ENCODE measurements around the gene IL10RA. TPM values are rescaled to one million over a fixed set of nuclear protein-coding genes. Genes with fewer than 3 reads are reported as not detected.
A peak's percentile ranks its signal among the peaks of the same experiment; 100 is the strongest.

The IL10RA gene
- total and polyA plus RNA-seq, 9 of the 15 experiments (the other 6 are each of a cell fraction or from before 2014, with no cell fraction given), result 0.17 to 17.3 (median 2.9) TPM

DNA sequence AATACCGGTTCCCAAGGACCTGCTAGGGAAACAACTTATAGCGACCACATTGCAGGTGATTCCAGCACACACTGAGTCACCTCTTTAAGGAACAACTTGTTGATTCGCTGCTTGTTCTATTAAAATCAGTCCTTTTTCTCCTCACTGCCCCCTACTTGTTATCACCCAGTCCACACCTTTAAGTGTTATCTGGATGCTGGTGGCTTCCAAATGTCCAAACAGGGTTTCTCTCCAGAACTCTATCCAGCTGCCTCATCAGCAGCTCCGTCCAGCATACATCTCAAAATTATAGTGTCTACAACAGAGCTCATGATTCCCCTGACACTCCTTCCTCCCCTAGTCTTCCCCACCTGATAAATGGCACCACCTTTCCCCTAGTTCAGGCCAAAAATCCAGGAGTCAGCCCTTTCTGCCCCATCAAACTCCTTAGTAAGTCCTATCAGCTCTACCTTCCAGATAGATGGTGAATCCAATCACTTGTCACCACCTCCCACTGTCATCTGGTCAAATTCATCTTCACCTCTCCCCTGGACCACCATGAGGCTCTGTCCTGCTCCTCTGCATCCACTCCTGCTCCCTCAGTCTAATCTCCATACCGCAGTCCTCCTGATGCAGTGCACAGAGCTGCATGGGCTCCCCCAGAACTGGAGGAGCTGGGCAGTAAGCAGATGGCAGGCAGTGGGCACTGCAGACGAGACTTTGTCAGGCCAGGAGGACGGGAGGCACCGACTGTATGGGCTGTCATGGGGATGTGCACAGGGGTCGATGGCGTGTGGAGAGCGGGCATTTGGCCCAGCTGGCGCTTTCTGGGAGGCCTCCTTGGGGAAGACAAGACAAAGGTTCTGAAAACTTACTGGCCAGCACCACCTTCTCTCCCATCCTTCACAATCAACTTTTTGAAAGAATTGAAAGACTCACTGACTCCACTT lies 19.3 kb downstream of the IL10RA start (continued):
- TF ChIP-seq MYC (IDR thresholded peaks at IDR 0.05; ENCODE audit: low read depth, low read length) (no peak), MYC (CRISPR knock-in tag; IDR thresholded peaks at IDR 0.05; ENCODE audit: borderline replicate concordance, low read depth) (no peak), KLF1 (tag; IDR thresholded peaks at IDR 0.05) (no peak), NFE2 (IDR thresholded peaks at IDR 0.05; ENCODE audit: low read depth) (0 out of 2 replicates have a peak, but pooled peaks have one; percentile 10), JUNB (CRISPR knock-in tag; conservative IDR thresholded peaks at IDR 0.05) (no peak), NRF1 (conservative IDR thresholded peaks at IDR 0.05 in 1 of 2, IDR thresholded peaks at IDR 0.05 in 1 of 2) (no peak), ETV1 (tag; conservative IDR thresholded peaks at IDR 0.05; ENCODE audit: low read depth) (no peak), TBL1XR1 (IDR thresholded peaks at IDR 0.05; ENCODE audit: low read length in 2 of 2) (0 out of 4 replicates have a peak, but pooled peaks of 1 of the 2 experiments have one; percentile 34), HDAC6 (IDR thresholded peaks at IDR 0.05; ENCODE audit: low read depth, low read length) (no peak), TFAM (CRISPR knock-in tag; conservative IDR thresholded peaks at IDR 0.05) (no peak), MECOM (CRISPR knock-in tag; IDR thresholded peaks at IDR 0.05) (no peak), SRSF7 (optimal IDR thresholded peaks at IDR 0.05; ENCODE audit: low read depth, low read length) (no peak), EGR1 (conservative IDR thresholded peaks at IDR 0.05) (no peak), TEAD4 (IDR thresholded peaks at IDR 0.05; ENCODE audit: low read length) (peak; percentile 75), TEAD4 (CRISPR knock-in tag; IDR thresholded peaks at IDR 0.05; ENCODE audit: borderline replicate concordance) (no peak), LCOR (CRISPR knock-in tag; IDR thresholded peaks at IDR 0.05) (no peak), HMGN3 (IDR thresholded peaks at IDR 0.05; ENCODE audit: borderline replicate concordance, extremely low read depth, insufficient read length, low read depth, low read length) (no peak), MEF2A (IDR thresholded peaks at IDR 0.05; ENCODE audit: control insufficient read depth, low read depth, low read length) (no peak), NR3C1 (CRISPR knock-in tag; IDR thresholded peaks at IDR 0.05) (no peak), SRSF9 (IDR thresholded peaks at IDR 0.05; ENCODE audit: borderline replicate concordance, low read depth, low read length) (no peak)
- TF ChIP-seq, protein P1, sequence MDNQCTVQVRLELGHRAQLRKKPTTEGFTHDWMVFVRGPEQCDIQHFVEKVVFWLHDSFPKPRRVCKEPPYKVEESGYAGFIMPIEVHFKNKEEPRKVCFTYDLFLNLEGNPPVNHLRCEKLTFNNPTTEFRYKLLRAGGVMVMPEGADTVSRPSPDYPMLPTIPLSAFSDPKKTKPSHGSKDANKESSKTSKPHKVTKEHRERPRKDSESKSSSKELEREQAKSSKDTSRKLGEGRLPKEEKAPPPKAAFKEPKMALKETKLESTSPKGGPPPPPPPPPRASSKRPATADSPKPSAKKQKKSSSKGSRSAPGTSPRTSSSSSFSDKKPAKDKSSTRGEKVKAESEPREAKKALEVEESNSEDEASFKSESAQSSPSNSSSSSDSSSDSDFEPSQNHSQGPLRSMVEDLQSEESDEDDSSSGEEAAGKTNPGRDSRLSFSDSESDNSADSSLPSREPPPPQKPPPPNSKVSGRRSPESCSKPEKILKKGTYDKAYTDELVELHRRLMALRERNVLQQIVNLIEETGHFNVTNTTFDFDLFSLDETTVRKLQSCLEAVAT (IDR thresholded peaks at IDR 0.05), result no peak
- TF ChIP-seq, protein P2, sequence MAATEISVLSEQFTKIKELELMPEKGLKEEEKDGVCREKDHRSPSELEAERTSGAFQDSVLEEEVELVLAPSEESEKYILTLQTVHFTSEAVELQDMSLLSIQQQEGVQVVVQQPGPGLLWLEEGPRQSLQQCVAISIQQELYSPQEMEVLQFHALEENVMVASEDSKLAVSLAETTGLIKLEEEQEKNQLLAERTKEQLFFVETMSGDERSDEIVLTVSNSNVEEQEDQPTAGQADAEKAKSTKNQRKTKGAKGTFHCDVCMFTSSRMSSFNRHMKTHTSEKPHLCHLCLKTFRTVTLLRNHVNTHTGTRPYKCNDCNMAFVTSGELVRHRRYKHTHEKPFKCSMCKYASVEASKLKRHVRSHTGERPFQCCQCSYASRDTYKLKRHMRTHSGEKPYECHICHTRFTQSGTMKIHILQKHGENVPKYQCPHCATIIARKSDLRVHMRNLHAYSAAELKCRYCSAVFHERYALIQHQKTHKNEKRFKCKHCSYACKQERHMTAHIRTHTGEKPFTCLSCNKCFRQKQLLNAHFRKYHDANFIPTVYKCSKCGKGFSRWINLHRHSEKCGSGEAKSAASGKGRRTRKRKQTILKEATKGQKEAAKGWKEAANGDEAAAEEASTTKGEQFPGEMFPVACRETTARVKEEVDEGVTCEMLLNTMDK (IDR thresholded peaks at IDR 0.05; ENCODE audit: borderline replicate concordance, insufficient read depth, low read depth, low read length, poor library complexity, severe bottlenecking), result no peak
- TF ChIP-seq, protein P3, sequence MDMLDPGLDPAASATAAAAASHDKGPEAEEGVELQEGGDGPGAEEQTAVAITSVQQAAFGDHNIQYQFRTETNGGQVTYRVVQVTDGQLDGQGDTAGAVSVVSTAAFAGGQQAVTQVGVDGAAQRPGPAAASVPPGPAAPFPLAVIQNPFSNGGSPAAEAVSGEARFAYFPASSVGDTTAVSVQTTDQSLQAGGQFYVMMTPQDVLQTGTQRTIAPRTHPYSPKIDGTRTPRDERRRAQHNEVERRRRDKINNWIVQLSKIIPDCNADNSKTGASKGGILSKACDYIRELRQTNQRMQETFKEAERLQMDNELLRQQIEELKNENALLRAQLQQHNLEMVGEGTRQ (CRISPR knock-in tag; IDR thresholded peaks at IDR 0.05), result no peak
